A549 treated with dexamethasone at 1 μM for 4 hours (cell line): ENCODE measurements around the gene NSFL1C. TPM values are rescaled to one million over a fixed set of nuclear protein-coding genes. Genes with fewer than 3 reads are reported as not detected.

ENCODE experiments used
- total RNA-seq: library from RNA; stranded (reverse); fragments of 200-300 nt; extraction: Qiagen RNA extraction; gene quantifications from 5 replicates; pipeline ENCODE4 v1.2.3, GENCODE V29; 2022

NSFL1C gene
- 115 to 144 TPM (median 124 TPM) in 5 replicates for total RNA-seq

GRCh38 chr20:1466211-1467081, at the start of gene NSFL1C:
TSS of gene NSFL1C (minus strand) at chr20:1466849. CDS start at chr20:1466824, 25 bp downstream.

GRCh38 chr20:1491281-1491840, 24.7 kb upstream of the NSFL1C start, which contains the start of gene SIRPB2:
TSS of gene SIRPB2 (minus strand) at chr20:1491420. CDS start at chr20:1491359, 61 bp downstream.

GRCh38 chr20:1392693-1393506, 73.7 kb downstream of the NSFL1C start, which contains the start of gene FKBP1A:
TSS of gene FKBP1A (minus strand) at chr20:1393054. CDS start at chr20:1392998, 56 bp downstream.

Other genes starting within 250 kb of the NSFL1C start
- gene RAD21L1, start 240.8 kb downstream of the NSFL1C start, total RNA-seq, result not detected in 5 replicates
- 3.1 to 4.5 TPM (median 4.2 TPM) in 5 replicates for gene SNPH, start 200.6 kb downstream of the NSFL1C start, total RNA-seq
- gene SDCBP2, start 137.7 kb downstream of the NSFL1C start, total RNA-seq, result 1.4 to 2.2 TPM (median 1.6 TPM) in 5 replicates
- 450 to 552 TPM (median 545 TPM) in 5 replicates for gene FKBP1A, start 73.8 kb downstream of the NSFL1C start, total RNA-seq
- gene SIRPB2, start 24.6 kb upstream of the NSFL1C start, total RNA-seq, result not detected in 5 replicates
- not detected in 5 replicates for gene SIRPD, start 90.9 kb upstream of the NSFL1C start, total RNA-seq
- gene SIRPB1, start 153.2 kb upstream of the NSFL1C start, total RNA-seq, result 0.47 to 0.95 TPM (median 0.74 TPM) in 5 replicates
- gene SIRPG, start 190.9 kb upstream of the NSFL1C start, total RNA-seq, result not detected in 5 replicates